IPS-18c (cell line): ENCODE measurements around the gene AUTS2.

Experiments
- H3K4me3 ChIP-seq: 2 replicates; pipeline ENCODE4 v1.7.0; 2013; ENCODE audit warnings: low read depth, mild to moderate bottlenecking, low read length, moderate library complexity; ENCODE audit not compliant: insufficient read depth
- H3K9me3 ChIP-seq: one replicate; pipeline ENCODE4 v1.6.1; 2013; ENCODE audit warnings: mild to moderate bottlenecking, low read length, moderate library complexity; ENCODE audit not compliant: control insufficient read depth, insufficient read depth

Gene AUTS2

GRCh38 chr7:70523249-70523988 is 925.1 kb downstream of the AUTS2 start:
- no peak overlapping the region for H3K4me3 ChIP-seq
- no peaks in the 10 kb centered on the region for H3K9me3 ChIP-seq

GRCh38 chr7:70523989-70524351 is 925.7 kb downstream of the AUTS2 start:
- H3K4me3 ChIP-seq, result no peak overlapping the region
- H3K9me3 ChIP-seq, result no peaks in the 10 kb centered on the region

- H3K9me3 ChIP-seq, result no peaks in the 10 kb centered on the region
- no peak overlapping the region for H3K4me3 ChIP-seq
Measured at GRCh38 chr7:70525991-70526390, 927.7 kb downstream of the AUTS2 start.

- H3K4me3 ChIP-seq, result no peak overlapping the region
- no peaks in the 10 kb centered on the region for H3K9me3 ChIP-seq
Measured at GRCh38 chr7:70527520-70528115, 929.3 kb downstream of the AUTS2 start.

- Histone ChIP-seq H3K9me3 (no peaks in the 10 kb centered on the region), H3K4me3 (no peak overlapping the region)
Measured at GRCh38 chr7:70529436-70529835, 931.2 kb downstream of the AUTS2 start.

GRCh38 chr7:70529914-70530585 is 931.8 kb downstream of the AUTS2 start:
- no peak overlapping the region for H3K4me3 ChIP-seq
- no peaks in the 10 kb centered on the region for H3K9me3 ChIP-seq

- no peak overlapping the region for H3K4me3 ChIP-seq
- no peaks in the 10 kb centered on the region for H3K9me3 ChIP-seq
Measured at GRCh38 chr7:70533614-70534013, 935.3 kb downstream of the AUTS2 start.

- Histone ChIP-seq H3K9me3 (no peaks in the 10 kb centered on the region), H3K4me3 (no peak overlapping the region)
Measured at GRCh38 chr7:70539205-70539604, 940.9 kb downstream of the AUTS2 start.

GRCh38 chr7:70539617-70540016 is 941.3 kb downstream of the AUTS2 start:
- Histone ChIP-seq H3K4me3 (no peak overlapping the region), H3K9me3 (no peaks in the 10 kb centered on the region)

GRCh38 chr7:70540641-70541040 is 942.4 kb downstream of the AUTS2 start:
- H3K4me3 ChIP-seq, result no peak overlapping the region
- H3K9me3 ChIP-seq, result no peaks in the 10 kb centered on the region

- H3K9me3 ChIP-seq, result no peaks in the 10 kb centered on the region
- H3K4me3 ChIP-seq, result no peak overlapping the region
Measured at GRCh38 chr7:70542750-70543376, 944.6 kb downstream of the AUTS2 start.

- Histone ChIP-seq H3K9me3 (no peaks in the 10 kb centered on the region), H3K4me3 (no peak overlapping the region)
Measured at GRCh38 chr7:70544016-70544415, 945.7 kb downstream of the AUTS2 start.

- no peaks in the 10 kb centered on the region for H3K9me3 ChIP-seq
- H3K4me3 ChIP-seq, result no peak overlapping the region
Measured at GRCh38 chr7:70545214-70545613, 946.9 kb downstream of the AUTS2 start.

GRCh38 chr7:70552141-70552540 is 953.9 kb downstream of the AUTS2 start:
- no peak overlapping the region for H3K4me3 ChIP-seq

GRCh38 chr7:70553364-70553763 is 955.1 kb downstream of the AUTS2 start:
- H3K4me3 ChIP-seq, result no peak overlapping the region

More at GRCh38 chr7:70552141-70552540, 953.9 kb downstream of the AUTS2 start:
- peaks cover 3% of the 10 kb centered on the region for H3K9me3 ChIP-seq

GRCh38 chr7:70554646-70555045 is 956.4 kb downstream of the AUTS2 start:
- Histone ChIP-seq H3K4me3 (no peak overlapping the region), H3K9me3 (peaks cover 6% of the 10 kb centered on the region)

More at GRCh38 chr7:70553364-70553763, 955.1 kb downstream of the AUTS2 start:
- H3K9me3 ChIP-seq, result peaks cover 3% of the 10 kb centered on the region

GRCh38 chr7:70556761-70557160 is 958.5 kb downstream of the AUTS2 start:
- H3K9me3 ChIP-seq, result peaks cover 6% of the 10 kb centered on the region
- no peak overlapping the region for H3K4me3 ChIP-seq

GRCh38 chr7:70557338-70557737 is 959.1 kb downstream of the AUTS2 start:
- peaks cover 6% of the 10 kb centered on the region for H3K9me3 ChIP-seq
- no peak overlapping the region for H3K4me3 ChIP-seq
